IMR-90 (cell line): ENCODE data around the gene ATP5F1D. TPM values are rescaled to one million over a fixed set of nuclear protein-coding genes. Genes with fewer than 3 reads are reported as not detected.

Source experiments
- ATAC-seq: fragments of 200-7000 bp; cut with Tn5 transposase; 2 replicates; pipeline ENCODE4 v1.9.1; 2020; ENCODE audit warnings: low read depth, mild to moderate bottlenecking, moderate library complexity
- BruUV-seq: library from RNA; stranded (reverse); fragments of 400-500 nt; replicated peaks from 2 replicates; lab custom pipeline; 2021; lab: Mats Ljungman, UMichigan
- CTCF ChIA-PET: fragments of 300-600 bp; formaldehyde crosslinking; extraction: SDS; loops from one replicate; lab custom pipeline; 2021; ENCODE audit warnings: antibody characterized with exemption; lab: Yijun Ruan, JAX
- POLR2A ChIA-PET: fragments of 300-600 bp; sonication (Branson Sonifier 250); formaldehyde crosslinking; loops from one replicate; lab custom pipeline; 2022; ENCODE audit warnings: antibody characterized with exemption; ENCODE audit not compliant: unreplicated experiment; lab: Charles Lee
- DNase-seq: peaks from one replicate; pipeline ENCODE4 v3.0.0; 2013
- H2AFZ ChIP-seq: replicated peaks from 2 replicates; pipeline ENCODE3; 2013; ENCODE audit warnings: low read length, mild to moderate bottlenecking; ENCODE audit not compliant: poor library complexity
- H2AK5ac ChIP-seq: 2 replicates; pipeline ENCODE4 v1.6.1; 2013; ENCODE audit warnings: low read depth, low read length, inconsistent platforms
- H2AK9ac ChIP-seq: replicated peaks from 2 replicates; pipeline ENCODE3; 2013; ENCODE audit warnings: mild to moderate bottlenecking, low read depth, low read length, moderate library complexity; ENCODE audit not compliant: poor library complexity
- H2BK120ac ChIP-seq: 2 replicates; pipeline ENCODE4 v1.6.1; 2013; ENCODE audit warnings: low read depth, low read length, inconsistent platforms
- H2BK15ac ChIP-seq: 3 replicates; pipeline ENCODE4 v1.6.1; 2013; ENCODE audit warnings: low read depth, low read length, inconsistent platforms
- H2BK20ac ChIP-seq: 2 replicates; pipeline ENCODE4 v1.6.1; 2013; ENCODE audit warnings: low read depth, mild to moderate bottlenecking, inconsistent platforms, low read length, moderate library complexity
- H2BK5ac ChIP-seq: 2 replicates; pipeline ENCODE4 v1.6.1; 2013; ENCODE audit warnings: mild to moderate bottlenecking, low read depth, low read length, inconsistent platforms; ENCODE audit not compliant: poor library complexity, severe bottlenecking
- H3K14ac ChIP-seq: replicated peaks from 2 replicates; pipeline ENCODE4 v1.6.1; 2013; ENCODE audit warnings: low read depth, low read length, inconsistent platforms
- H3K18ac ChIP-seq: 2 replicates; pipeline ENCODE4 v1.6.1; 2013; ENCODE audit warnings: low read depth, low read length, control low read depth
- H3K23ac ChIP-seq: 2 replicates; pipeline ENCODE4 v1.6.1; 2013; ENCODE audit warnings: low read depth, low read length, inconsistent platforms
- H3K27ac ChIP-seq: 2 replicates; pipeline ENCODE4 v1.5.1; 2013; ENCODE audit warnings: mild to moderate bottlenecking, control low read depth, low read length; ENCODE audit not compliant: insufficient read depth
- H3K27me3 ChIP-seq: 2 replicates; pipeline ENCODE4 v1.6.1; 2013; ENCODE audit warnings: low read length; ENCODE audit not compliant: control insufficient read depth, insufficient read depth
- H3K36me3 ChIP-seq: 2 replicates; pipeline ENCODE4 v1.6.1; 2013; ENCODE audit warnings: low read length, mixed read lengths; ENCODE audit not compliant: control insufficient read depth, insufficient read depth
- H3K4ac ChIP-seq: 2 replicates; pipeline ENCODE4 v1.6.1; 2013; ENCODE audit warnings: low read depth, low read length, inconsistent platforms
- H3K4me1 ChIP-seq: 2 replicates; pipeline ENCODE4 v1.6.1; 2013; ENCODE audit warnings: low read length, mixed read lengths; ENCODE audit not compliant: control insufficient read depth, insufficient read depth
- H3K4me2 ChIP-seq: 2 replicates; pipeline ENCODE4 v1.6.1; 2013; ENCODE audit warnings: low read depth, mild to moderate bottlenecking, control low read depth, low read length, moderate library complexity
- H3K4me3 ChIP-seq: 2 replicates; pipeline ENCODE4 v1.5.1; 2013; ENCODE audit warnings: low read depth, mild to moderate bottlenecking, control low read depth, low read length, moderate library complexity; ENCODE audit not compliant: insufficient read depth
- H3K56ac ChIP-seq: 2 replicates; pipeline ENCODE4 v1.6.1; 2013; ENCODE audit warnings: low read length, inconsistent platforms; ENCODE audit not compliant: insufficient read depth; ENCODE audit errors: extremely low read depth
- H3K79me1 ChIP-seq, 2 experiments: 2 replicates each; pipeline ENCODE4 v1.6.1; 2013; ENCODE audit warnings: low read length in 2 of 2, inconsistent platforms in 1 of 2, low read depth in 1 of 2
- H3K9ac ChIP-seq: 2 replicates; pipeline ENCODE4 v1.6.1; 2013; ENCODE audit warnings: low read depth, low read length, control low read depth
- H3K9me1 ChIP-seq: 2 replicates; pipeline ENCODE4 v1.6.1; 2013; ENCODE audit warnings: low read length, inconsistent platforms; ENCODE audit not compliant: insufficient read depth
- H3K9me3 ChIP-seq: 2 replicates; pipeline ENCODE4 v1.6.1; 2013; ENCODE audit warnings: low read length; ENCODE audit not compliant: control insufficient read depth, insufficient read depth
- H4K20me1 ChIP-seq: 2 replicates; pipeline ENCODE4 v1.6.1; 2013; ENCODE audit warnings: low read length, inconsistent platforms; ENCODE audit not compliant: insufficient read depth
- H4K5ac ChIP-seq: 2 replicates; pipeline ENCODE4 v1.6.1; 2013; ENCODE audit warnings: mild to moderate bottlenecking, low read depth, low read length, control low read depth
- H4K8ac ChIP-seq, 2 experiments: 2 replicates each; pipeline ENCODE4 v1.6.1; 2013; ENCODE audit warnings: low read depth in 2 of 2, low read length in 2 of 2, control low read depth in 1 of 2, inconsistent platforms in 1 of 2
- H4K91ac ChIP-seq: 2 replicates; pipeline ENCODE4 v1.6.1; 2013; ENCODE audit warnings: low read depth, low read length, inconsistent platforms; ENCODE audit not compliant: insufficient read depth
- MAFK ChIP-seq: IDR thresholded peaks from 2 replicates; pipeline ENCODE4 v1.6.1; 2012; ENCODE audit warnings: low read depth, low read length, improper control_type of control experiment
- MXI1 ChIP-seq: IDR thresholded peaks from 2 replicates; pipeline ENCODE4 v1.6.1; 2012; ENCODE audit warnings: low read depth, mild to moderate bottlenecking, low read length, moderate library complexity, borderline replicate concordance
- POLR2A ChIP-seq: IDR thresholded peaks from 2 replicates; pipeline ENCODE4 v1.6.1; 2012; ENCODE audit warnings: mild to moderate bottlenecking, low read depth, low read length
- SMC3 ChIP-seq: fragments of 150-350 bp; IDR thresholded peaks from 2 replicates; pipeline ENCODE4 v1.6.1; 2016; ENCODE audit warnings: low read depth, mild to moderate bottlenecking, antibody characterized with exemption, low read length, moderate library complexity
- WGBS, 2 experiments: methylation state at CpG; one replicate each; pipeline versions ENCODE4 v1.1.5 to v1.1.7; 2013; ENCODE audit warnings: missing lambda C conversion rate in 2 of 2; ENCODE audit not compliant: insufficient read length in 1 of 2; ENCODE audit errors: extremely low coverage in 2 of 2; 5-methylcytosine and 5-hydroxymethylcytosine counted together
- dilution Hi-C: fragments of 300-500 bp; cut with HindIII; formaldehyde crosslinking; loops from one replicate; pipeline ENCODE4 v1.14.3; 2018; ENCODE audit warnings: low sequenced_read_pairs; ENCODE audit not compliant: unreplicated experiment
- in situ Hi-C: fragments of 300-500 bp; cut with MboI; formaldehyde crosslinking; loops from 3 replicates; pipeline ENCODE4 v1.14.3; 2019; ENCODE audit warnings: low sequenced_read_pairs, inconsistent platforms, mixed read lengths
- intact Hi-C: fragments of 100-400 bp; cut with micrococcal nuclease; formaldehyde crosslinking; loops from 2 replicates; pipeline ENCODE4 v1.10.0; 2022
- polyA plus RNA-seq, 3 experiments: library from polyadenylated mRNA; depleted of rRNA; stranded (reverse); fragments of >200 nt; gene quantifications; 2 replicates each; pipeline ENCODE4 v1.2.3, GENCODE V29; 2012; ENCODE audit warnings: low replicate concordance in 1 of 3
- total RNA-seq: library from RNA; depleted of rRNA; stranded (reverse); fragments of >200 nt; gene quantifications from 2 replicates; pipeline ENCODE4 v1.2.3, GENCODE V29; 2012

Gene ATP5F1D
- total and polyA plus RNA-seq, 2 of the 4 experiments (the other 2 are of a cell fraction) = 7.3 to 140 TPM

GRCh38 chr19:1288226-1288612, 46.7 kb downstream of the ATP5F1D start:
- dilution Hi-C loops (no loop called here), in situ Hi-C loops (no loop called here), intact Hi-C loops (no loop called here)
- no peak overlapping the region for H4K5ac ChIP-seq
- TF ChIP-seq SMC3 = no peak
- TF ChIP-seq MAFK = no peak
- TF ChIP-seq MXI1 = no peak
- TF ChIP-seq POLR2A = no peak
- H2BK120ac ChIP-seq = no peak overlapping the region
- no peak overlapping the region for H3K4ac ChIP-seq
- no peak overlapping the region for H3K9ac ChIP-seq
- no peak overlapping the region for H3K56ac ChIP-seq
- no peak overlapping the region for H4K91ac ChIP-seq
- no peak overlapping the region for H2AK9ac ChIP-seq
- no peaks in the 10 kb centered on the region for H3K4me1 ChIP-seq
- H3K14ac ChIP-seq = no peak overlapping the region
- no peaks in the 10 kb centered on the region for H3K36me3 ChIP-seq
- no peak overlapping the region for H4K8ac ChIP-seq
- BruUV-seq = no TSS peak
- no peak overlapping the region for H3K18ac ChIP-seq
- no peak overlapping the region for H2BK5ac ChIP-seq
- 0 out of 2 replicates have a peak, but pooled peaks cover 5% of the 10 kb centered on the region for H4K20me1 ChIP-seq
- no peak overlapping the region for H2BK20ac ChIP-seq
- DNase-seq (no peak), ATAC-seq (no peak)
- ChIA-PET POLR2A (no interaction called here), CTCF (no interaction called here)
- WGBS, 2 experiments = 88% methylated on average over 8 of the region's 18 CpGs; no CpG with 5 or more reads in 1 of the 2 experiments
- no peak overlapping the region for H2AFZ ChIP-seq
- H3K9me3 ChIP-seq = no peaks in the 10 kb centered on the region
- H3K27ac ChIP-seq = no peak overlapping the region
- no peak overlapping the region for H3K23ac ChIP-seq
- H2AK5ac ChIP-seq = no peak overlapping the region
- no peak overlapping the region for H3K4me3 ChIP-seq
- peaks cover 52% of the 10 kb centered on the region for H3K27me3 ChIP-seq
- no peak overlapping the region for H2BK15ac ChIP-seq
- H3K79me1 ChIP-seq = no peaks in the 10 kb centered on the region
- H3K9me1 ChIP-seq = no peaks in the 10 kb centered on the region
- H3K4me2 ChIP-seq = no peak overlapping the region
